GM21825 (cell line): ENCODE data around the gene DBF4B.
A peak's percentile ranks its signal among the peaks of the same experiment; 100 is the strongest.
"Not testable (repeated sequence)": the region's sequence is repeated elsewhere in the genome, so short reads cannot be mapped to it uniquely, and the experiment has no call there.

ENCODE experiments used
- ATAC-seq: cut with Tn5 transposase; IDR thresholded peaks from one replicate; pipeline ENCODE4 v1.9.1; 2021; ENCODE audit warnings: mild to moderate bottlenecking, moderate library complexity; ENCODE audit not compliant: unreplicated experiment

DBF4B gene

DNA sequence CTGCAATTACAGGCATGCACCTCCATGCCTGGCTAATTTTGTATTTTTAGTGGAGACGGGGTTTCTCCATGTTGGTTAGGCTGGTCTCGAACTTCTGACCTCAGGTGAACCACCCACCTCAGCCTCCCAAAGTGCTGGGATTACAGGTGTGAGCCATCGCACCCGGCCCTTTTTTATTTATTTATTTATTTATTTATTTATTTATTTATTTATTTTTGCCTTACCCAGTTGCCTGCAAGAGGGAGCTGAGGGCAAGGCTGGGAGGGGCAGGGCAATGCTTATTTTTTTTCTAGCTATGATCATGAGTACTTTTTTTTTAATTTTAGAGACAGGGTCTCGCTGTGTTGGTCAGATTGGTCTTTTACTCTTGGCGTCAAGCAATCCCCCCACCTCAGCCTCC is 17.7 kb downstream of the DBF4B start:
- ATAC-seq, result not testable (repeated sequence)

GRCh38 chr17:44733753-44734152 is 25.3 kb downstream of the DBF4B start:
- no peak for ATAC-seq

GRCh38 chr17:44734272-44734671 is 25.8 kb downstream of the DBF4B start:
- no peak for ATAC-seq

GRCh38 chr17:44736551-44737240 is 28.2 kb downstream of the DBF4B start:
- ATAC-seq, result no peak

- ATAC-seq, result peak; percentile 53
Observed at GRCh38 chr17:44738214-44738906, 29.9 kb downstream of the DBF4B start.

- no peak for ATAC-seq
Observed at GRCh38 chr17:44741316-44741715, 32.9 kb downstream of the DBF4B start.

DNA sequence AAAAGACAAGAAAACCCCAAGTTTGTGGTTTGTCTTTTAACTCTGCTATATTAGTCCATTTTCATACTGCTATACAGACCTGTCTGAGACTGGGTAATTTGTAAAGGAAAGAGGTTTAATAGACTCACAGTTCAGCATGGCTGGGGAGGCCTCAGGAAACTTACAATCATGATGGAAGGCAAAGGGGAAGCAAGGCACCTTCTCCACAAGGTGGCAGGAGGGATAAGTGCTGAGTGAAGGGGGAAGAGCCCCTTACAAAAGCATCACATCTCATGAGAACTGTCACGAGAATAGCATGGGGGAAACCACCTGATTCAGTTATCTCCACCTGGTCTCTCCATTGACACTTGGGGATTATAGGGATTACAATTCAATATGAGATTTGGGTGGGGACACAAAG is 36.8 kb downstream of the DBF4B start:
- ATAC-seq, result no peak

GRCh38 chr17:44745738-44746137 is 37.3 kb downstream of the DBF4B start:
- not testable (repeated sequence) for ATAC-seq

DNA sequence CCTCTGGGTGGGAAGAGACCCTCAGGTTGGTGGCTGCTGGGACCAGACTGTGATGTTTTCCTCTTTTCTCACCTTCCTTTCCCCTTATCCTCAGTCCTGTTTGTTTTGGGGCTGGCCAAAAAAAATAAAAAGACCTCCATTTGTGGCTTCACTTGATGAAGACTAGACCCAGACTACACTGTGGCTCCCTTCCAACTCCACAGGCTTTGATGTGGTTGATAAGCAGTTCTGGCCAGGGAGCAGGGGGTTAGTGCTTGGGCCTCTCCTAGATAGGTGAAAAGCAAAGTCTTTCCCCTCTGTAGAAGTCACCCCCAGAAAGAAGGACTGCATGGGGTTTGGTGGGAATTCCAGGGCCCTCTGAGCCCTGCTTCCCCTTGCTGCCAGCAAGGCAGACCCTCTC is 39.1 kb downstream of the DBF4B start:
- no peak for ATAC-seq

DNA sequence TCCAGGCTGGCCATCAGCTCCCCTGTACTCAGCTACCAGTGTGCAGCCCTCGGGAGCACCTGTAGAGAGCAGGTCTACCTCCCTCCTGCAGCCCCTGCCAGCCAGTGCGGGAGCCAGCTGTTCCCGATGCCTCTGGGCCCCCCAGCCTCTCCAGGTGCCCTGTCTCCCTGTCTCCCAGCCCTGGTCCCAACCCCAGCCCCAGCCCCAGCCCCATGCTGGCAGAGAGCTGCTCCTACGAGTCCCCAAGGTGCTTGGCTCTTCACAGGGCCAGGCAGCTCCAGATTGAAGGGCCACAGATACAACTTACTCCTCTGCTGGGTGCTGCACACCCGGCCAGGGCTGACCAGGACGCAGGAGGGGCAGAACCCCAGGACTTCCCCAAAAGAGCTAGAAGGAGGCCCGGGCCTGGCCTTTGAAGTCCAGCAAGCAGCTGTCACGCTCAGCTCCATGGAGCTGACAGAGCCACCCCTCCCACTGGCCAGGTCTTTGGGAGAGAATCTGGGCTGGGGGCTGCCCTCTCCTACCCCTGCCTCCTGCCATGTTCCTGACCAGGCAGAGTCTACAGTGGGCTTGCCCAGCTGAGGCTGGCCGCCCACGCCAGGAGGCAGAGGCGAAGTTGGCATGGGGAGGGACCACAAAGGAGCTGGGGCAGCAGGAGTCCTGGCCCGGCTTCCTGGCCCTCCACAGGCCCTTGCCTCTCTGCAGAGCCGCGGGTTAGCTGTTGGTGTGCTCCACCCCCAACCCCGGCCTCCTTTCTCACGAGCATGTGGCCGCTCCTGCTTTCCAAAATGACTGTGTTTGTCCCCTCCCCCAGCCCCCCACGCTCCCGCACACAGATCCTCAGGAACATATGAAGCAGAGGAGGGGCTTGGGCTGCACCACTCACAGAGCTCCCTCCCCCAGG is 40.9 kb downstream of the DBF4B start:
- no peak for ATAC-seq

DNA sequence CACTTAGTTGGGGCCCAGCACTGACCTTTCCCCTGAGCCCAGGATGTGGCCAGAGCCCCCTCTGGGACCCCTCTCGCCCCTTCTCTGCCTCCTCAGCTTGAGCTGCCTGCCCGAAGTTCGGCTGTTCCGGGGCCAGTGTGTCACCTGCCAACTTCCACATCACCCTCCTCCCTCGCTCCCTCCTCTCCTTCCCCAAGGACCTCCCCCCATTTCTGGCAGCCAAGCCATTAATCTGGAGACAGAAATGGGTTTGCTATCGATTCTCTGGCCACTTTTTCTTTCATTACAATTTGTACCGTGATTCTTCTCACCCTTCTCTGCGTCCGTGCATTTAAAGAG is 41.5 kb downstream of the DBF4B start:
- no peak for ATAC-seq

DNA sequence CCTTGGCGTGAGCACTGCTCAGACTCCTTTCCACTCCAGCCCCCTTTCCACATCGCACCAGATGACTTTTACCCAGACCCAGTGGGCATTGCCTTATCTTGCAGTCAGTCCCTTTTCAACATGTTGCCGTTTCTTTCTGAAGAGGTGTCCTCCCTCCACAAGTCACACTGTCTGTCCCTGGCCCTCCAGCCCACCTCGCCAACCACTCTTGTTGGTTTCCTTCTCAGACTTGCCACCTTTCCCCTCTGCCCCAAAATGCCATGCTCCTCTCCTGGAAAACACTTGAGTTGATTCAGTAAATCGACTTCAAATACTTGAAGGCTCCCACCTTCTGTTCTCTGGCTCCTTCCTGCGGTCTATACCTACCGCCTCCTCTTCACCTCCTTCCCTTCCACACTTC is 42.9 kb downstream of the DBF4B start:
- no peak for ATAC-seq

DNA sequence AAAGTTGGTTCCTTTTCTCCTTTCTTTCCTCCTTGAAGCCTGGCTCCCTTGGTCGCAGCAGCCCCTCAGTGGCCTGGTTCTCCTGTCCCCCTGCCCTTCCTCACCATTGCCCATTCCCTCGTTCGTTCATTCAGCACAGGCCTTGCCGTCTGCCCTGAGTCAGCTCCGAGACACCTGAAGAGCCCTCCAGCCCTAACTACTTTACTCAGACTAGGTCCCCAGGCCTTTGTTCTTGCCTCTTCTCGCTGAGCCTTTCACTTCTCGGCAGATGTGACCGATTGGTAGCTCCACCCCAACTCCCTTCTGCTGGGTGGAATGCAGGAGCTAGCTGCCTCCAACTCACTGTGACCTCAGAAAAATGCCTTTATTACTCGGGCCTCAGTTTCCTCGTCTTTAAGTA is 43.3 kb downstream of the DBF4B start:
- no peak for ATAC-seq

- no peak for ATAC-seq
Observed at GRCh38 chr17:44752953-44753861, 44.7 kb downstream of the DBF4B start.

DNA sequence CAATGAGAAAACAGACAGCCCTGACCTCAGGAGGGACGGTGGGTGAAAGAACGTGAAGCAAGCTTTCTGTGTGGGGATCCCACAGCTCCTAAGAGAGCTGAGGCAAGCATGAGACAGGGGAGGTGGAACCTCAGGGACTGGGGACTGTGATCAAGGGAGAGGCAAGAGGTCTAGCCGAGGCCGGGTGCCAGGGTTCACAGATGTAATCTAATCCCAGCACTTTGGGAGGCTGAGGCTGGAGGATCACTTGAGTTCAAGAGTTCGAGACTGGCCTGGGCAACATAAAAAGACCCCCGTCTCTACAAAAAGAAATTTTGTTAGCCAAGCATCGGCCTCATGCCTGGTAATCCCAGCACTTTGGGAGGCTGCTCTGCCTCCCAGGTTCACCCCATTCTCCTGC is 45.8 kb downstream of the DBF4B start:
- ATAC-seq, result no peak

- ATAC-seq, result not testable (repeated sequence)
Observed at GRCh38 chr17:44755180-44755579, 46.7 kb downstream of the DBF4B start.

DNA sequence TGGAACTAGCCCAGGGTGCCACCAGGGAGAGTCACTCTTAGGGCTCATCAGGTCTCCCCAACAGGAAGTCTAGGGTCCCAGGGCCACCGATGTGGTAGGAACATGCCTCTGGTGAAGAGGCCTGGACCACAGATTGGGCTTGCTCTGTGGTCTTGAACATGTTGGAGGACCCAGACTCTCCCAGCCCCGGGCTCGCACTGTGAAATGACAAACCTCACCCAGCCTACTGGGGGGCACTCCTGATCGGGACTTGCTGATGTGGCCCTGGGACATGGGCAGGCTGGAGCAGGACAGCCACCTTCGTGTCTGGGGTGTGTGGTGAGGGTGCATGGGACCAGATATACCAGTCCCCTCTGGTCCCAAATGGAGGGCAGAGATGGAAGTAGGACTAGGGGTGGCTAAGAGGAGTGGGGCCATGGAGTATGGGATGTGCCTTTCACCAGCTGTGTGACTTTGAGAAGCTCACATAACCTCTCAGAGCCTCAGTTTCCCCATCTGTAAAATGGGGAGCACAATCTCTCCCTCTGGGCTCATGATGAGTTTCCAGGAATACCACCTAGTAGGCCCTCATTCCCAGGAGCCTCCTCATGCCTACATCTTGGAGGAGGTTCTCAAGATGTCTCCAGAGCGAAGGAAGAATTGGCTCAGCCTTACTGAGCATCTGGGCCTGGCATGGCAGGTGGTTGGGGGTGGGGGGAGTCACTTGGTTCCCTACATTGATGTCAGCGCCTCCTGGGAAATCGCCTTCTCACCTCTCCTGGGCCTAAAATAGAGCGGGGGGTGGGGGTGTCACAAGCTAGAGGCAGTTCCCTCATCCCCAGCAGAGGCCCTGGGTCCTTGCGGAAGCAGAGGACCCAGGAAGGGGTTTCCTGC is 48.8 kb downstream of the DBF4B start:
- ATAC-seq, result no peak

- no peak for ATAC-seq
Observed at GRCh38 chr17:44757918-44758413, 49.5 kb downstream of the DBF4B start.

- no peak for ATAC-seq
Observed at GRCh38 chr17:44758414-44759085, 50.1 kb downstream of the DBF4B start, which contains the start of gene ADAM11. TSS of gene ADAM11 (plus strand) at chr17:44758988. CDS start at chr17:44759200, 212 bp downstream.
